ENCODE measurements around the gene ARMC9.

GRCh38 chr2:231356466-231356844 is 158.0 kb downstream of the ARMC9 start:
- TF ChIP-seq, protein P1, sequence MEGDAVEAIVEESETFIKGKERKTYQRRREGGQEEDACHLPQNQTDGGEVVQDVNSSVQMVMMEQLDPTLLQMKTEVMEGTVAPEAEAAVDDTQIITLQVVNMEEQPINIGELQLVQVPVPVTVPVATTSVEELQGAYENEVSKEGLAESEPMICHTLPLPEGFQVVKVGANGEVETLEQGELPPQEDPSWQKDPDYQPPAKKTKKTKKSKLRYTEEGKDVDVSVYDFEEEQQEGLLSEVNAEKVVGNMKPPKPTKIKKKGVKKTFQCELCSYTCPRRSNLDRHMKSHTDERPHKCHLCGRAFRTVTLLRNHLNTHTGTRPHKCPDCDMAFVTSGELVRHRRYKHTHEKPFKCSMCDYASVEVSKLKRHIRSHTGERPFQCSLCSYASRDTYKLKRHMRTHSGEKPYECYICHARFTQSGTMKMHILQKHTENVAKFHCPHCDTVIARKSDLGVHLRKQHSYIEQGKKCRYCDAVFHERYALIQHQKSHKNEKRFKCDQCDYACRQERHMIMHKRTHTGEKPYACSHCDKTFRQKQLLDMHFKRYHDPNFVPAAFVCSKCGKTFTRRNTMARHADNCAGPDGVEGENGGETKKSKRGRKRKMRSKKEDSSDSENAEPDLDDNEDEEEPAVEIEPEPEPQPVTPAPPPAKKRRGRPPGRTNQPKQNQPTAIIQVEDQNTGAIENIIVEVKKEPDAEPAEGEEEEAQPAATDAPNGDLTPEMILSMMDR (IDR thresholded peaks at IDR 0.05) = no peak
- no peak for TF ChIP-seq POLR2A (IDR thresholded peaks at IDR 0.05)

Measured in heart left ventricle (tissue), 13 donors.